ENCODE data around the gene ZNF200.

DNA sequence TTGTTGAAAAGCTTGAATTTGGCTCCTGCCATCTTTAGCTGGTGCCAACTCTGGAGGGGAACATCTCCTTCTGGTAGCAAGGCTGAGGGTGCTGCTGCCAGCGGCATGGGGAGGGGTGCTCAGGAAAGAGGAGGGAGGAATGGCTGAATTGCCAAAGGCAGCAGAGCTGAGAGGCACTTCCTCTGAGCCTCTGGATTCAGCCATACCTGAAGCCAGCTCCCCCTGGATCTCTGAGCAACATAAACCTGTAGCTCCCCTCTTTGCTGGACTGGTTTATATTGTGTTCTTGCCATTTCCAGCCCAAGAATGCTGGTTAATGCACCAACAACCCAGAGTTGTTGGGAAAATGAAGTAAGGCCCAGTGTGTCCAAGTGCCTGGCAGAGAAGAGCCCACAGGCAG is 14.1 kb upstream of the ZNF200 start:
- TF ChIP-seq, protein P1, sequence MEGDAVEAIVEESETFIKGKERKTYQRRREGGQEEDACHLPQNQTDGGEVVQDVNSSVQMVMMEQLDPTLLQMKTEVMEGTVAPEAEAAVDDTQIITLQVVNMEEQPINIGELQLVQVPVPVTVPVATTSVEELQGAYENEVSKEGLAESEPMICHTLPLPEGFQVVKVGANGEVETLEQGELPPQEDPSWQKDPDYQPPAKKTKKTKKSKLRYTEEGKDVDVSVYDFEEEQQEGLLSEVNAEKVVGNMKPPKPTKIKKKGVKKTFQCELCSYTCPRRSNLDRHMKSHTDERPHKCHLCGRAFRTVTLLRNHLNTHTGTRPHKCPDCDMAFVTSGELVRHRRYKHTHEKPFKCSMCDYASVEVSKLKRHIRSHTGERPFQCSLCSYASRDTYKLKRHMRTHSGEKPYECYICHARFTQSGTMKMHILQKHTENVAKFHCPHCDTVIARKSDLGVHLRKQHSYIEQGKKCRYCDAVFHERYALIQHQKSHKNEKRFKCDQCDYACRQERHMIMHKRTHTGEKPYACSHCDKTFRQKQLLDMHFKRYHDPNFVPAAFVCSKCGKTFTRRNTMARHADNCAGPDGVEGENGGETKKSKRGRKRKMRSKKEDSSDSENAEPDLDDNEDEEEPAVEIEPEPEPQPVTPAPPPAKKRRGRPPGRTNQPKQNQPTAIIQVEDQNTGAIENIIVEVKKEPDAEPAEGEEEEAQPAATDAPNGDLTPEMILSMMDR (IDR thresholded peaks at IDR 0.05; ENCODE audit: low read depth, low read length, poor library complexity, severe bottlenecking): no peak
- TF ChIP-seq EZH2phosphoT487 (IDR thresholded peaks at IDR 0.05; ENCODE audit: borderline replicate concordance, low read length): no peak
